ENCODE results near the gene OSBPL2.

The OSBPL2 gene

DNA sequence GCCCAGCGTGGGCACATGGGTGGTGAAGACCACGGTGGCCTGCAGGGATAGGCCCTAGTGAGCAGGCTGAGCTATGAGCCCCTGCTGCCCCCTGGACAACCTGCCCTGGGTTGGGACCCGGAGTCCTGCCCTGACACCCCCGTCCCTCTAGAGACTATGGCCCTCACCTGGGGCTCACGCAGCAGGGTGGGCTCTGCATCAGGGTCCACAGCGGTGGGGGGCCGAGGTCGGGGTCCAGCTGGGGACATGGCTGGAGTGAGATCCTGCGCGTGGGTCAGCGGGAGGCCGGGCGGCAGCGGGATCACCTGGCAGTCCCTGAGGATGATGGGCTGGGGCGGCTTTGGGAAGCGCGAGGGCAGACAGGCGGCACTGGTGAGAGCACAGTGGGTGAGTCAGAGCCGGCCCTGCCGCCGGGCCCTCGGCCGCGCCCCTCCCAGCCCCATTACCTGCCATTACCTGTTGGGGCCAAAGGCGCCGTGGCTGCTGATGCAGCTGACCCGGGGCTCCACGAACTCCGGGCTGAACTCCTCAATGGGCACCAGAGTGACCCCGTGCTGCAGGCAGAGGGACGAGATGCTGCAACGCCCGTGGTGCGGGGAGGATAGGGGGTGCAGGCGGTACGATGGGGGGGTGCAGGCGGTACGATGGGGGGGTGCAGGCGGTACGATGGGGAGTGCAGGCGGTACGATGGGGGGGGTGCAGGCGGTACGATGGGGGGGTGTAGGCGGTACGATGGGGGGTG is 92.4 kb downstream of the OSBPL2 start:
- DNase-seq, result no peak

DNA sequence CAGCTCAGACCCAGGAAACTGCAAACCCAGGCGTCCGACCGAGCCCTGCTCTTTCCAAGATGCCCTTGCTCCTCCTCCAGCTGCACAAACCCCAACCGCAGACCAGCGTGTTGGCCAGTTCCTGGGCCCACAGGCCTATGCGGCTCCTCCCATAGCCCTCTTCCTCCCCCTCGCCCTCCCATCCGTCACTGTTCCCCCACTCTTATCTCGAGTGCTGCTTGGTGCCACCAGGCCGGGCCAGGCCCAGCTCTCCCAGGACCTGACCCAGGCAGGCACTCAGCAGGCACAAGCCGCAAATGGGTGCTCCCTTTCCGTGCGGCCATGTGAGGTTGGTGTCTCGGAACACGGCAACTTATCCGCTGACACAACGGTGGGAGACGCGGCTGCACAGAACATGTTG is 93.0 kb downstream of the OSBPL2 start:
- DNase-seq, result no peak

DNA sequence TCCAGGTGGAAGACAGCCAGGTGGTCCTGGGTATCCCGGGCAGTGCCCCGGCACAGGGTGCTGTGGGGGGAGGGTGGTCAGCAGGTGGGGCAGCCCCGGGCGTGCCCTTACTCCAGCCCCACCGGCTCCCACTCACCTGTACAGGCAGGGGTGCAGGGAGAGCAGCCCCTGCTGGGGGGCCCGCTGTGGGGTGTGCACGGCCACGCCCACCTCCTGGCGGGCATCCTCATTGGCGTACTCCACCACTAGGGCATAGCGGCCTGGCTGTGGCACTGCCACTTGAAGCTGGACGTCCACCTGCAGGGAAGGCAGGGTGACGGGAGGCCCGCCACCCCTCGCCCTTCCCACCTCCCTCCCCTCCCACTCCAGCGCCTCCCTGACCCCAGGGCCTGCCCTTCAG is 94.1 kb downstream of the OSBPL2 start:
- no peak for DNase-seq

- no peak for DNase-seq
Observed at GRCh38 chr20:62332989-62333819, 94.9 kb downstream of the OSBPL2 start.

DNA sequence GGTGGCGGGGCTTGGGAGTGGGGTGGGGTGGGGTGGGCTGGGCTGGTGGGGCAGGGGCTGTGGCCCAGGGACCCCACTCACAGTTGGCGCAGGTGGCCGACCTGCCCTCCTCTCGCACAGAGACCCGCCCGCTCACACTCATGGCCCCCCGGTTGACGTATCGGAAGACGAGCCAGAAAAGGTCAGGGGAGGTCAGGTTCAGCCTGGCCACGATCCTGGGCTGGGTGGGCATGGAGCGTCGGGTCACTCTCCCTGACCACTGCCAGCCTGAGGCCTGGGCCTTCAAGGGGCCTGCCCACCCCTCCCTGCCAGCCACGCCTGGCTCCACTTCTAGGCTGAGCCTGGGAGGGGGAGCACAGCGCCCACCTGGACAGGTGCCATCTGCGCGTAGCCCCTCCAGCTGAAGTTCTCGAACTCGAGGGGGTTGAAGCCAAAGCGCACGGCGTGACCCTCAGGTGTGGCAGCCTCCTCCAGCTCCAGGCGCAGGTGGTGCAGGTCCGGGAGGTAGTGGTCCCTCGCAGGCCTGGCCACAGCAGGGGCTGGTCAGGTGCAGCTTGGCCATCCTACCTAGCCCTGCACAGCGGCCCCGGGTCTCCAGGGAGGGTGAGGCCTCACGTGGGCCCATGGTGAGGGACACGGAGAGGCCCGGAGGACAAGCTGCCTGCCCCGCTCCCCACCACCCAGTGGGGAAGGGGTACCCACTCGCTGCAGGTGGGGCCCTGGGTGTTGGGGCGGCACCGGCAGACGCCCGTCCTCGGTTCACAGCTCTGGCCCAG is 95.7 kb downstream of the OSBPL2 start:
- DNase-seq, result no peak

GRCh38 chr20:62334881-62335280 is 96.6 kb downstream of the OSBPL2 start:
- DNase-seq, result no peak

DNA sequence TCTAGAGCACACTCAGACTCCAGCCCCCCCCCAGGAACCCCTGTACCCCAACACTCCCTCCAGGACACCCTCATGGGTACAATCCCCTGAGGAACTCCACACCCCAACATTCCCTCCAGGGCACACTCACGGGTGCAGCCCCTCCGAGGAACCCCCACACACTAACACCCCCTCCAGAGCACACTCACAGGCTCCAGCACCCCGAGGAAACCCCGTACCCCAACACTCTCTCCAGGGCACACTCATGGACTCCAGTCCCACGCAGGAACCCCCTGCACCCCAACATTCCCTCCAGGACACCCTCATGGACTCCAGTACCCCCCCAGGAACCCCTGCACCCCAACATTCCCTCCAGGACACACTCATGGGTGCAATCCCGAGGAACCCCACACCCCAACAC is 97.2 kb downstream of the OSBPL2 start:
- DNase-seq, result no peak

DNA sequence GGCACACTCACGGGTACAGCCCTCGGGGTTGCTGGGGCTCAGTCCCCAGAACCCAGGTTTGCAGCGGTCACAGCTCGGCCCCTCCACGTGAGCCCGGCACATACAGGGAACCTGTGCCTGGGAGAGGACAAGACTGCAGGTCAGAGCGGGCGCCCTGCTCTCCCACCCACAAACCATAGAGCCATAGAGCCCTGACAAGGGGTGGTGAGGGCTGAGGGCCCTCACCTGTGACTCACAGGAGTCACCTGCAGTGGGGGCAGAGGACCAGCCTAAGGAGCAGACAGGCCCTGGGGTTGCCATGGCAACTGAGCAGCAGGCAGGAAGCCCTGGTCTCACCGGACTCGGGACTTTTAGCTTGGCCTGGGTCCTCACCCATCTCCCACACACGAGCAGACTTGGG is 98.0 kb downstream of the OSBPL2 start:
- no peak for DNase-seq

DNA sequence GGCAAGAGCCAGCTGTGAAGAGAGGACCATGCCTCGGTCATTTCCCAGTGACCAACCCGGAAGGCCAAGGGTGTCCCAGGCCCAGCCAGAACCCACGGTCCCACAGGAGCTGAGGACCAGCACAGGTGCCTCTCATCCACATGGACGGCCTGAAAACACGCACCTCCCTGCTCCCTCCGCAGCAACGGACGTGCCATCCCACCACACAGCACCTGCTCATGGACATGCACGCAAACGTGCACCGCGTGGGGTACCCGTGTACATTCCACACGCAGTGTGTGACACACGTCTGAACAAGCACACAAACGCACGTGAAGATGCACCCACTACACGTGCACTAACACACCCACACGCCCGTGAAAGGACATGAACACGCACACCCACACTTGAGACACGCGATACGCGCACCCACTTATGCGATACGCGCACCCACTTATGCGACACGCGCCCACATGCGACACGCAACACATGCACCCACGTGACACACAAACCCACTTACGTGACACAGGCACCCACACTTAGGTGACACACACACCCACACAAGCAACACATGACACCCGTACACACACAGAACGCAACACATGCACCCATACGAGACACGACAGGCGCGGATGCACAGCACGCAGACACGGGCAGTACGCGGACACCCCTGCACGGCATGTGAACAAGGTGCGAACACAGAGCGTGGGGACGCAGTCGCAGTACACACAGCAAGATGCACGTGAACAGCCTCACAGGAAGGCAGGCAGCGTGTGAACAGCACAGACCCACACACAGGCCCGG is 98.6 kb downstream of the OSBPL2 start:
- no peak for DNase-seq

GRCh38 chr20:62337558-62338293 is 99.4 kb downstream of the OSBPL2 start:
- DNase-seq, result no peak

- no peak for DNase-seq
Observed at GRCh38 chr20:62338294-62338620, 99.9 kb downstream of the OSBPL2 start.

GRCh38 chr20:62339647-62340062 is 101.3 kb downstream of the OSBPL2 start:
- DNase-seq, result no peak

DNA sequence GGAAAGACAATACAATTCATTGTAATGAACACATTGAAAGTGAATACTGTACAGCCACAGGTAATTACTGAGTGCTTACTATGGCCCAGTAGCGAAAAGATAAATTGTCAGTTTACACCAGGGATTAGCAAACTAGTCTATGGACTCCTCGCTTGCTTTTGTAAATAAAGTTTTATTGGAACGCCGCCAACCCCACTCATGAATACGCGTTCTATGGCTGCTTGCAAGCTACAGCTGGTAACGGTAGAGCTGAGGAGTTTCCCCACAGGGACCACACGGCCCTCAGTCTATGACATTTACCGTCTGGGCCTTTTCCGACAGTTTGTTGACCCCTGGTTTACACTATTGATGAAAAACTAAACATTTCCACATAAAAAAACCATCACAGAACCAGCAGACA is 104.6 kb downstream of the OSBPL2 start:
- no peak for DNase-seq

GRCh38 chr20:62344092-62344491 is 105.8 kb downstream of the OSBPL2 start:
- no peak for DNase-seq

DNA sequence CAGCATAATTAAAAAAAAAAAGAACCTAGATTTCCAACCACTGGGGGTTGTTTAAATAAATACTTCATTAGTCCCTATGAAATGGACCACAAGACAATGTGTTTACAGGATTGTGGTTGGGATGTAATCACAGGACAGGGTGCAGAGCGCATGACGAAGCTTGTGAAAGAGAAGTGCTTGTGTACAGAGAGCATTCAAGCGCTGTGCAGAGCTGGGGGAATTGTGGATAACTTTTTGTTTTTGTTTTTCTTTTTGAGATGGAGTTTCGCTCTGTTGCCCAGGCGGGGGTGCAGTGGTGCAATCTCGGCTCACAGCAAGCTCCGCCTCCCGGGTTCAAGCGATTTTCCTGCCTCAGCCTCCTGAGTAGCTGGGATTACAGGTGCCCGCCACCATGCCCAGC is 106.5 kb downstream of the OSBPL2 start:
- DNase-seq, result no peak
